K562 (cell line): ENCODE results near the gene MME. TPM values are rescaled to one million over a fixed set of nuclear protein-coding genes. Genes with fewer than 3 reads are reported as not detected.

Experiments
- BCL6 ChIP-seq: fragments of 250-450 bp; sonication (Bioruptor Pico); IDR thresholded peaks from 2 replicates; pipeline ENCODE4 v1.4.0; 2020
- CC2D1A ChIP-seq: fragments of 450-650 bp; IDR thresholded peaks from 2 replicates; pipeline ENCODE4 v1.6.1; 2017; ENCODE audit warnings: mild to moderate bottlenecking
- CEBPG ChIP-seq, 3 experiments: fragments of 200-800 bp in 1 of 3; sonication (Bioruptor generic) in 1 of 3; sonication (generic) in 1 of 3; formaldehyde crosslinking in 1 of 3; IDR thresholded peaks in 2 of 3; conservative IDR thresholded peaks in 1 of 3; 2 replicates each; pipeline versions ENCODE4 v1.6.1 to v1.8.0; 2016 to 2022; ENCODE audit warnings: missing compliant biosample characterization in 2 of 3, missing genetic modification characterization in 2 of 3, mild to moderate bottlenecking in 1 of 3, missing genetic modification reagents in 1 of 3
- FOXO4 ChIP-seq: fragments of 450-650 bp; formaldehyde crosslinking; IDR thresholded peaks from 2 replicates; pipeline ENCODE4 v1.4.0; 2020; ENCODE audit warnings: mild to moderate bottlenecking, moderate library complexity
- HMBOX1 ChIP-seq: sonication (generic); IDR thresholded peaks from 2 replicates; pipeline ENCODE4 v1.6.1; 2016
- HMGN3 ChIP-seq: IDR thresholded peaks from 2 replicates; pipeline ENCODE4 v1.6.1; 2011; ENCODE audit warnings: borderline replicate concordance, low read depth, mild to moderate bottlenecking, mixed read lengths, low read length; ENCODE audit not compliant: insufficient read length; ENCODE audit errors: extremely low read depth
- MYBL2 ChIP-seq, 2 experiments: fragments of 450-650 bp in 1 of 2; sonication (generic) in 1 of 2; formaldehyde crosslinking in 1 of 2; IDR thresholded peaks; 2 replicates each; pipeline versions ENCODE4 v1.6.1 to v1.8.1; 2017 to 2022; ENCODE audit warnings: borderline replicate concordance in 1 of 2, inconsistent platforms in 1 of 2, low read depth in 1 of 2, mild to moderate bottlenecking in 1 of 2, missing genetic modification reagents in 1 of 2, moderate library complexity in 1 of 2
- PCBP2 ChIP-seq: fragments of 200-400 bp; formaldehyde crosslinking; IDR thresholded peaks from 2 replicates; pipeline ENCODE4 v1.6.1; 2018; ENCODE audit warnings: low read length, low read depth, mild to moderate bottlenecking, moderate library complexity; ENCODE audit not compliant: poor library complexity, severe bottlenecking
- RAD51 ChIP-seq: fragments of 450-650 bp; IDR thresholded peaks from 2 replicates; pipeline ENCODE4 v1.7.1; 2016; ENCODE audit warnings: low read depth, mild to moderate bottlenecking, borderline replicate concordance
- SP2 ChIP-seq: IDR thresholded peaks from 2 replicates; pipeline ENCODE4 v1.6.1; 2011; ENCODE audit warnings: mild to moderate bottlenecking, low read depth, low read length, moderate library complexity; ENCODE audit not compliant: poor library complexity, severe bottlenecking; ENCODE audit errors: extremely low read depth
- STAT5B ChIP-seq: fragments of 250-450 bp; sonication (Bioruptor Pico); IDR thresholded peaks from 2 replicates; pipeline ENCODE4 v1.8.0; 2021; ENCODE audit warnings: mild to moderate bottlenecking, inconsistent platforms
- TOE1 ChIP-seq, 2 experiments: fragments of 450-650 bp in 1 of 2; sonication (generic) in 1 of 2; formaldehyde crosslinking in 1 of 2; IDR thresholded peaks; 2 replicates each; pipeline versions ENCODE4 v1.7.1 to v1.8.0; 2016 to 2022; ENCODE audit warnings: borderline replicate concordance in 2 of 2, mild to moderate bottlenecking in 2 of 2, antibody characterized with exemption in 1 of 2, inconsistent platforms in 1 of 2, low read depth in 1 of 2, missing genetic modification reagents in 1 of 2, moderate library complexity in 1 of 2
- TRIM28 ChIP-seq: fragments of 450-650 bp; IDR thresholded peaks from 2 replicates; pipeline ENCODE4 v1.6.1; 2017
- ZNF133 ChIP-seq: fragments of 250-450 bp; sonication (Bioruptor Pico); IDR thresholded peaks from 2 replicates; pipeline ENCODE4 v1.4.0; 2020; ENCODE audit warnings: mild to moderate bottlenecking
- ZNF408 ChIP-seq: fragments of 250-450 bp; sonication (Bioruptor Pico); IDR thresholded peaks from 2 replicates; pipeline ENCODE4 v1.4.0; 2020; ENCODE audit warnings: low read depth, mild to moderate bottlenecking, moderate library complexity
- ZNF41 ChIP-seq: fragments of 250-450 bp; sonication (Bioruptor Pico); conservative IDR thresholded peaks from 2 replicates; pipeline ENCODE4 v1.4.0; 2020; ENCODE audit warnings: mild to moderate bottlenecking
- ZNF518B ChIP-seq: fragments of 250-450 bp; sonication (Bioruptor Pico); IDR thresholded peaks from 2 replicates; pipeline ENCODE4 v1.5.0; 2021; ENCODE audit warnings: mild to moderate bottlenecking, moderate library complexity
- ZNF699 ChIP-seq: fragments of 250-450 bp; sonication (Bioruptor Pico); IDR thresholded peaks from 2 replicates; pipeline ENCODE4 v1.8.0; 2021; ENCODE audit warnings: mild to moderate bottlenecking, moderate library complexity; ENCODE audit not compliant: insufficient replicate concordance
- ZNF785 ChIP-seq: fragments of 250-450 bp; sonication (Bioruptor Pico); IDR thresholded peaks from 2 replicates; pipeline ENCODE4 v1.4.0; 2020; ENCODE audit warnings: mild to moderate bottlenecking
- ZSCAN29 ChIP-seq: fragments of 450-650 bp; IDR thresholded peaks from 2 replicates; pipeline ENCODE4 v1.6.1; 2017
- polyA plus RNA-seq, 8 experiments: library from polyadenylated mRNA; depleted of rRNA in 4 of 8; stranded (reverse) in 5 of 8; unstranded in 3 of 8; fragments of >200 nt; fragmentation: Nextera tagmentation in 2 of 8; fragmentation: Illumina TruSeq in 1 of 8; extraction: Ambion mirVana in 2 of 8; extraction: Trizol in 1 of 8; gene quantifications; 2 replicates each; pipeline versions ENCODE4 v1.2.1 to v1.2.3, GENCODE V29; 2011 to 2014; ENCODE audit warnings: inconsistent platforms in 1 of 8, missing spikeins in 1 of 8
- total RNA-seq, 7 experiments: library from RNA; depleted of rRNA in 6 of 7; stranded (reverse); fragments of >200 nt in 6 of 7; fragmentation: Illumina TruSeq in 2 of 7; extraction: Trizol in 2 of 7; gene quantifications; 2 replicates each; pipeline versions ENCODE4 v1.2.1 to v1.2.3, GENCODE V29; 2011 to 2021; ENCODE audit warnings: low replicate concordance in 1 of 7
- TF ChIP-seq, protein P1 (sequence below): fragments of 450-650 bp; formaldehyde crosslinking; IDR thresholded peaks from 2 replicates; pipeline ENCODE4 v1.4.0; 2020; ENCODE audit warnings: mild to moderate bottlenecking

The MME gene
- total and polyA plus RNA-seq, 9 of the 15 experiments (the other 6 are each of a cell fraction or from before 2014, with no cell fraction given): 0.80 to 8.6 (median 2.5) TPM

DNA sequence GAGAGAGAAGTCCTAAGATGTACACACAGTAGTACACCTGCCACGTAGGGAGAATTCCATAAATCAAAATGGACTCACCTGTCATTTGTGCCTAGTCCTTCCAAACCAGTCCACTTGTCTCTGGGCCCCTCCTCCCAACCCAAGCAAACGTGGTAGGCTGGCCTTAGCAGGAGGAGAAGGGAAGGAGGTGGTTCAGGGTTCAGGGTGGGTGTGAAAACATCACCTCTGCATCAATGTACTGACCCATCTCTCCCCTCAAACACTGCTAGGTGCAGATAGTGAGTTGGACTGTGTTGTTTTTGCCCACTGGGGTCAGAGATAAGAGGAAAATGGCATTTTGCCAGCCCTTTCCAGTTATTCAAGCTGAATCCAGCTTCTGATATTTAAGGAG lies 99.3 kb downstream of the MME start (continued):
- no peak for TF ChIP-seq ZNF41 (CRISPR knock-in tag)
- no peak for TF ChIP-seq ZNF518B (CRISPR knock-in tag)
- 0 out of 2 replicates have a peak, but pooled peaks have one; percentile 28 for TF ChIP-seq TRIM28
- TF ChIP-seq RAD51: no peak
- no peak for TF ChIP-seq ZNF785 (CRISPR knock-in tag)
- TF ChIP-seq, protein P1, sequence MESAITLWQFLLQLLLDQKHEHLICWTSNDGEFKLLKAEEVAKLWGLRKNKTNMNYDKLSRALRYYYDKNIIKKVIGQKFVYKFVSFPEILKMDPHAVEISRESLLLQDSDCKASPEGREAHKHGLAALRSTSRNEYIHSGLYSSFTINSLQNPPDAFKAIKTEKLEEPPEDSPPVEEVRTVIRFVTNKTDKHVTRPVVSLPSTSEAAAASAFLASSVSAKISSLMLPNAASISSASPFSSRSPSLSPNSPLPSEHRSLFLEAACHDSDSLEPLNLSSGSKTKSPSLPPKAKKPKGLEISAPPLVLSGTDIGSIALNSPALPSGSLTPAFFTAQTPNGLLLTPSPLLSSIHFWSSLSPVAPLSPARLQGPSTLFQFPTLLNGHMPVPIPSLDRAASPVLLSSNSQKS: no peak
- no peak for TF ChIP-seq CEBPG (CRISPR knock-in tag; IDR thresholded peaks at IDR 0.05)
- TF ChIP-seq CEBPG (tag; conservative IDR thresholded peaks at IDR 0.05 in 1 of 2, IDR thresholded peaks at IDR 0.05 in 1 of 2): no peak
- TF ChIP-seq ZNF133 (CRISPR knock-in tag): no peak
- TF ChIP-seq FOXO4 (CRISPR knock-in tag): no peak
- TF ChIP-seq ZNF699: no peak
- no peak for TF ChIP-seq BCL6
- no peak for TF ChIP-seq HMGN3
- TF ChIP-seq CC2D1A: peak; percentile 54; the same call in 1 of the 2 replicates
- TF ChIP-seq MYBL2 (IDR thresholded peaks at IDR 0.05; ENCODE audit: low read depth): no peak
- no peak for TF ChIP-seq MYBL2 (CRISPR knock-in tag; IDR thresholded peaks at IDR 0.05; ENCODE audit: borderline replicate concordance)
- no peak for TF ChIP-seq ZNF408 (CRISPR knock-in tag)
- TF ChIP-seq STAT5B (CRISPR knock-in tag): no peak
- no peak for TF ChIP-seq TOE1 (IDR thresholded peaks at IDR 0.05; ENCODE audit: borderline replicate concordance)
- TF ChIP-seq TOE1 (CRISPR knock-in tag; IDR thresholded peaks at IDR 0.05; ENCODE audit: borderline replicate concordance, low read depth): no peak
- peak; percentile 58; the same call in 1 of the 2 replicates for TF ChIP-seq HMBOX1
- no peak for TF ChIP-seq ZSCAN29
- no peak for TF ChIP-seq PCBP2
- TF ChIP-seq SP2: no peak
